GM12878 (cell line): ENCODE results near the gene PGAM2.
A peak's percentile ranks its signal among the peaks of the same experiment; 100 is the strongest.
"Not testable (repeated sequence)": the region's sequence is repeated elsewhere in the genome, so short reads cannot be mapped to it uniquely, and the experiment has no call there.

Source experiments
- EZH2 ChIP-seq: IDR thresholded peaks from 2 replicates; pipeline ENCODE4 v1.6.1; 2012; ENCODE audit warnings: low read depth, mild to moderate bottlenecking, control low read depth, inconsistent platforms, low read length, borderline replicate concordance; ENCODE audit not compliant: control insufficient read depth
- POLR2A ChIP-seq: IDR thresholded peaks from 2 replicates; pipeline ENCODE4 v1.6.1; 2011; ENCODE audit warnings: low read depth, mild to moderate bottlenecking, low read length
- POLR2AphosphoS5 ChIP-seq: IDR thresholded peaks from 2 replicates; pipeline ENCODE4 v1.6.1; 2011; ENCODE audit warnings: mild to moderate bottlenecking, low read length, inconsistent platforms
- ZNF274 ChIP-seq: IDR thresholded peaks from one replicate; pipeline ENCODE4 v1.8.0; 2011; ENCODE audit not compliant: insufficient read length, insufficient read depth

DNA sequence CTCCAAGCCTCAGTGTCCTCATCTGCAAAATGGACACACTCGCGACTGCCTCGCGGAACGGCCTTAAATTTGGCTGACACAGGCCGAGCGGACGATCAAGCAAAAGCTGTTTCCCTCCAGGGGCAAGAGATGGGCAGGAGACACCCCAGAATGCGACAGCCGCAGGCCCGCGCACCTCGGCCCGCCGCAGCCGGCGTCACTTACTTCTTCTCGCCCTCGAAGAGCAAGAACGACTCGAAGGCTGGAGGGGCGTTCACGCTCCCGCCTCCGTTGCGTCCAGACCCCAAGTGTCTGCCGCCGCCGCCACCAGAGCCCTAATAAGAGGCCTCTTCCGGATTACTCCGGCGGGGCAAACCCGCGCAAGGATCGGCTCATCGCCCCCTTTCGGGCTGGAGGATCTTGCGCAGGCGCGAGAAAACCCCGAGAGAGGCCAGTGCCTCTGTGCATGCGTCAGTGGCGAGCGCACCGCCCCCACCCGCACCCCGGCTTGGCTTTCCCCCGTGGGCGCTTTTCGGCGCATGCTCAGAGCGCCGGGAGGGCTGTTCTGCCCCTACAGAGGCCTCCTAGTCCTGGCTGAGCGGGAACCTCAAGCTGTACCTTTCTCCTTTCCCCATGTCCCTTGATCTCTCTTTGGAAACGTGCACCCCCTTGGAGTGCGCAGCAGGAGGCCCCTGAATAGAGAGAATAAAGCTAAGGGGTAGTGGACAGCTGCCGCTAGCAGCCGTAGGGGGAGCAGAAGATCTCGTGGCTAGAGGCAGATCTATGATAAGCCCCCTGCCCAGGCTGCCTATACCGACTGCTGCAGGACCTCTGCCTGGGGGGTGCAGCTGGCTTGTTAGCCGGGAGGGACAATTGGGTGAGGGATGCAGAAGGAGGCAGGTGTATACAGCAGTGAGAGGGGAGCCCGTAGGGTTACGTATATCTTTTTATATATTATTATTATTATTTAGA is 46.2 kb downstream of the PGAM2 start:
- TF ChIP-seq POLR2A (peak; percentile 81), POLR2AphosphoS5 (peak; percentile 88)
- not testable (repeated sequence) for TF ChIP-seq EZH2, ZNF274
